HL-60/S4 (cell line): ENCODE measurements around the gene HLA-DOB.

Experiments
- in situ Hi-C: fragments of 300-500 bp; cut with MboI; formaldehyde crosslinking; loops from 2 replicates; pipeline ENCODE4 v1.14.3; 2022; ENCODE audit warnings: low sequenced_read_pairs

HLA-DOB gene

GRCh38 chr6:32816746-32817204 is at the start of gene HLA-DOB:
Gene HLA-DOB (minus strand): TSS chr6:32817002. CDS start chr6:32816951, 51 bp downstream.
- in situ Hi-C loops: no loop called here

GRCh38 chr6:32865724-32866443 is 49.1 kb upstream of the HLA-DOB start:
- in situ Hi-C loops: no loop called here

GRCh38 chr6:32862725-32863124 is 45.9 kb upstream of the HLA-DOB start:
- in situ Hi-C loops: no loop called here

- in situ Hi-C loops: no loop called here
Observed at GRCh38 chr6:32860674-32861073, 43.9 kb upstream of the HLA-DOB start.

GRCh38 chr6:32858194-32858593 is 41.4 kb upstream of the HLA-DOB start:
- in situ Hi-C loops: no loop called here

- in situ Hi-C loops: no loop called here
Observed at GRCh38 chr6:32857156-32857891, 40.5 kb upstream of the HLA-DOB start.

- in situ Hi-C loops: no loop called here
Observed at GRCh38 chr6:32855467-32856174, 38.8 kb upstream of the HLA-DOB start.

GRCh38 chr6:32854376-32855178 is 37.8 kb upstream of the HLA-DOB start:
- in situ Hi-C loops: no loop called here

GRCh38 chr6:32853541-32854375 is 37.0 kb upstream of the HLA-DOB start, which contains the start of the genes PSMB9 and TAP1:
Gene PSMB9 (plus strand): TSS chr6:32854192. CDS start chr6:32854230, 38 bp downstream.
Gene TAP1 (minus strand): TSS chr6:32853704. CDS start chr6:32853636, 68 bp downstream.
- in situ Hi-C loops: no loop called here

GRCh38 chr6:32852844-32853540 is 36.2 kb upstream of the HLA-DOB start:
- in situ Hi-C loops: no loop called here

GRCh38 chr6:32852018-32852843 is 35.4 kb upstream of the HLA-DOB start:
- in situ Hi-C loops: no loop called here

- in situ Hi-C loops: no loop called here
Observed at GRCh38 chr6:32851025-32851424, 34.2 kb upstream of the HLA-DOB start.

GRCh38 chr6:32849126-32849525 is 32.3 kb upstream of the HLA-DOB start:
- in situ Hi-C loops: no loop called here

- in situ Hi-C loops: no loop called here
Observed at GRCh38 chr6:32847795-32848194, 31.0 kb upstream of the HLA-DOB start.

- in situ Hi-C loops: no loop called here
Observed at GRCh38 chr6:32847004-32847403, 30.2 kb upstream of the HLA-DOB start.

GRCh38 chr6:32845384-32845884 is 28.6 kb upstream of the HLA-DOB start:
- in situ Hi-C loops: no loop called here

- in situ Hi-C loops: no loop called here
Observed at GRCh38 chr6:32844839-32845383, 28.1 kb upstream of the HLA-DOB start.
